Liver (tissue), 9 donors: ENCODE results near the gene CGNL1. TPM values are rescaled to one million over a fixed set of nuclear protein-coding genes. Genes with fewer than 3 reads are reported as not detected.

Experiments used
- DNase-seq: peaks from one replicate; pipeline ENCODE4 v3.0.0-alpha.2; 2017; ENCODE audit warnings: low spot score
- H3K27ac ChIP-seq, 2 donors: one replicate each; pipeline ENCODE4 v1.7.0; 2013; ENCODE audit warnings: inconsistent platforms in 2 of 2, low read length in 2 of 2, control low read depth in 1 of 2, low read depth in 1 of 2, mild to moderate bottlenecking in 1 of 2
- H3K27me3 ChIP-seq, 4 donors: one replicate each; pipeline versions ENCODE4 v1.6.1 to v1.7.0; 2013; ENCODE audit warnings: low read length in 3 of 4, inconsistent platforms in 1 of 4, mild to moderate bottlenecking in 1 of 4, moderate library complexity in 1 of 4; ENCODE audit not compliant: control insufficient read depth in 4 of 4, insufficient read depth in 4 of 4
- H3K36me3 ChIP-seq, 4 donors: one replicate each; pipeline versions ENCODE4 v1.6.1 to v1.7.0; 2013; ENCODE audit warnings: low read length in 3 of 4, mild to moderate bottlenecking in 3 of 4, low read depth in 1 of 4, moderate library complexity in 1 of 4; ENCODE audit not compliant: control insufficient read depth in 4 of 4, insufficient read depth in 3 of 4
- H3K4me1 ChIP-seq, 4 donors: one replicate each; pipeline versions ENCODE4 v1.6.1 to v1.7.0; 2013; ENCODE audit warnings: low read length in 3 of 4, mild to moderate bottlenecking in 3 of 4, moderate library complexity in 1 of 4; ENCODE audit not compliant: control insufficient read depth in 4 of 4, insufficient read depth in 4 of 4
- H3K4me3 ChIP-seq, 3 donors: one replicate each; pipeline versions ENCODE4 v1.6.1 to v1.7.0; 2013; ENCODE audit warnings: low read length in 3 of 3, control low read depth in 1 of 3, low read depth in 1 of 3, mild to moderate bottlenecking in 1 of 3
- H3K9ac ChIP-seq, 2 donors: one replicate each; pipeline ENCODE4 v1.7.0; 2013; ENCODE audit warnings: low read length in 2 of 2, mild to moderate bottlenecking in 2 of 2, moderate library complexity in 2 of 2, control low read depth in 1 of 2, low read depth in 1 of 2
- H3K9me3 ChIP-seq, 4 donors: one replicate each; pipeline versions ENCODE4 v1.6.1 to v1.7.0; 2013; ENCODE audit warnings: low read length in 3 of 4; ENCODE audit not compliant: control insufficient read depth in 4 of 4
- EGR1 ChIP-seq, 2 donors: IDR thresholded peaks; 2 replicates each; pipeline ENCODE4 v1.6.1; 2016 to 2018; ENCODE audit warnings: antibody characterized with exemption in 2 of 2, low read depth in 2 of 2
- FOXA1 ChIP-seq: IDR thresholded peaks from 2 replicates; pipeline ENCODE4 v1.6.1; 2016; ENCODE audit warnings: antibody characterized with exemption
- FOXA2 ChIP-seq: IDR thresholded peaks from 2 replicates; pipeline ENCODE4 v1.6.1; 2016; ENCODE audit warnings: antibody characterized with exemption
- HNF4A ChIP-seq, 2 donors: conservative IDR thresholded peaks; 2 replicates each; pipeline ENCODE4 v1.6.1; 2016; ENCODE audit warnings: antibody characterized with exemption in 2 of 2, mild to moderate bottlenecking in 2 of 2
- HNF4G ChIP-seq: IDR thresholded peaks from 2 replicates; pipeline ENCODE4 v1.6.1; 2016; ENCODE audit warnings: antibody characterized with exemption
- JUND ChIP-seq, 2 donors: IDR thresholded peaks; 2 replicates each; pipeline ENCODE4 v1.6.1; 2016; ENCODE audit warnings: antibody characterized with exemption in 2 of 2
- NR2F2 ChIP-seq: IDR thresholded peaks from 2 replicates; pipeline ENCODE4 v1.6.1; 2016; ENCODE audit warnings: antibody characterized with exemption
- RAD21 ChIP-seq, 2 donors: IDR thresholded peaks; 2 replicates each; pipeline ENCODE4 v1.6.1; 2016; ENCODE audit warnings: antibody characterized with exemption in 2 of 2, mild to moderate bottlenecking in 2 of 2
- RXRA ChIP-seq, 2 donors: IDR thresholded peaks; 2 replicates each; pipeline ENCODE4 v1.6.1; 2017 to 2018; ENCODE audit warnings: antibody characterized with exemption in 2 of 2, mild to moderate bottlenecking in 1 of 2
- SP1 ChIP-seq: IDR thresholded peaks from 2 replicates; pipeline ENCODE4 v1.6.1; 2018; ENCODE audit warnings: antibody characterized with exemption, mild to moderate bottlenecking
- TAF1 ChIP-seq: conservative IDR thresholded peaks from 2 replicates; pipeline ENCODE4 v1.6.1; 2016; ENCODE audit warnings: antibody characterized with exemption, mild to moderate bottlenecking
- YY1 ChIP-seq: IDR thresholded peaks from 2 replicates; pipeline ENCODE4 v1.6.1; 2016; ENCODE audit warnings: antibody characterized with exemption, mild to moderate bottlenecking
- WGBS: extraction: QIAGEN DNeasy Blood & Tissue Kit; methylation state at CpG from one replicate; pipeline ENCODE4 v1.1.7; 2013; 5-methylcytosine and 5-hydroxymethylcytosine counted together
- polyA plus RNA-seq, 2 donors: library from polyadenylated mRNA; stranded (reverse) in 1 of 2; unstranded in 1 of 2; fragments of 200-250 nt in 1 of 2; fragments of >200 nt in 1 of 2; fragmentation: Nextera tagmentation in 1 of 2; extraction: Ambion mirVana in 1 of 2; gene quantifications; one replicate each; pipeline versions ENCODE4 v1.2.1 to v1.2.3, GENCODE V29; 2013 to 2015
- total RNA-seq, 2 donors: library from RNA; depleted of rRNA; stranded (reverse); fragments of >200 nt; gene quantifications; one replicate each; pipeline ENCODE4 v1.2.3, GENCODE V29; 2014
- TF ChIP-seq, protein P1 (sequence below): IDR thresholded peaks from 2 replicates; pipeline ENCODE4 v1.6.1; 2016; ENCODE audit warnings: antibody characterized with exemption
- TF ChIP-seq, protein P2 (sequence below): IDR thresholded peaks from 2 replicates; pipeline ENCODE4 v1.6.1; 2016; ENCODE audit warnings: antibody characterized with exemption
- TF ChIP-seq, protein P3 (sequence below): fragments of 150-350 bp; IDR thresholded peaks from 2 replicates; pipeline ENCODE4 v1.5.1; 2017; ENCODE audit warnings: improper control_type of control experiment, low read depth, low read length; ENCODE audit not compliant: missing input control
- TF ChIP-seq, protein P4 (sequence below): IDR thresholded peaks from 2 replicates; pipeline ENCODE4 v1.6.1; 2016; ENCODE audit warnings: antibody characterized with exemption
- TF ChIP-seq, protein P5 (sequence below): IDR thresholded peaks from 2 replicates; pipeline ENCODE4 v1.6.1; 2016; ENCODE audit warnings: antibody characterized with exemption, mild to moderate bottlenecking
- donor health status: healthy.
- donor health status: healthy.
- donor health status: healthy.
- donor health status: healthy.
- donor health status: healthy.

Gene CGNL1
- total and polyA plus RNA-seq, 4 donors = 12.0 to 31.9 (median 16.1) TPM

DNA sequence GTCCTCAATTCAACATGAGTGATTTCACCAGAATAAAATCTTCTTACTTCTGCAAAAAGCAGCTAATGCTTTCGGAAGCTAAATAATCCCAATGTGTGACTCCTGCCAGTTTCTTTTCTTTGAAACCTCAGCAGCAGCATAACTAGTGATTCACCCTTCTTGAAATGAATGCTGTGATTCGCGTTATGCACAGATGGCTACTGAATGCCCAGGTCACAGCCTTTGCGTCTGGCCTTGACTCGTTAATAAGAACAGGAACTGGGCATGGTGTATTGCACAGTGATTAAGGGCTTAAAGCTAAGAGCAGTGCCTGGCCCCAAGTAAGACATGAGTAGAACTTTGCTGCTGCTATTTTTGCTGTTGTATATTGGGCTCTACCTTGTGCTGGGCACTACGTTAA, 19.0 kb downstream of the CGNL1 start:
- Histone ChIP-seq H3K27me3 (no peaks in the 10 kb centered on the region), H3K27ac (peak overlapping the region in 1 of 2 donors; percentile 19), H3K9me3 (no peaks in the 10 kb centered on the region), H3K36me3 (no peaks in the 10 kb centered on the region), H3K4me1 (peaks cover 2 to 29% (median 9%) of the 10 kb centered on the region in 4 donors), H3K4me3 (no peak overlapping the region), H3K9ac (no peak overlapping the region)
- TF ChIP-seq, protein P1, sequence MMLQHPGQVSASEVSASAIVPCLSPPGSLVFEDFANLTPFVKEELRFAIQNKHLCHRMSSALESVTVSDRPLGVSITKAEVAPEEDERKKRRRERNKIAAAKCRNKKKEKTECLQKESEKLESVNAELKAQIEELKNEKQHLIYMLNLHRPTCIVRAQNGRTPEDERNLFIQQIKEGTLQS = no peak
- TF ChIP-seq YY1 = no peak
- TF ChIP-seq RXRA (IDR thresholded peaks at IDR 0.05) = no peak
- no peak for TF ChIP-seq HNF4A (conservative IDR thresholded peaks at IDR 0.05)
- no peak for TF ChIP-seq HNF4G
- TF ChIP-seq FOXA1 = no peak
- no peak for TF ChIP-seq NR2F2
- TF ChIP-seq, protein P2, sequence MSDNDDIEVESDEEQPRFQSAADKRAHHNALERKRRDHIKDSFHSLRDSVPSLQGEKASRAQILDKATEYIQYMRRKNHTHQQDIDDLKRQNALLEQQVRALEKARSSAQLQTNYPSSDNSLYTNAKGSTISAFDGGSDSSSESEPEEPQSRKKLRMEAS = no peak
- TF ChIP-seq, protein P3, sequence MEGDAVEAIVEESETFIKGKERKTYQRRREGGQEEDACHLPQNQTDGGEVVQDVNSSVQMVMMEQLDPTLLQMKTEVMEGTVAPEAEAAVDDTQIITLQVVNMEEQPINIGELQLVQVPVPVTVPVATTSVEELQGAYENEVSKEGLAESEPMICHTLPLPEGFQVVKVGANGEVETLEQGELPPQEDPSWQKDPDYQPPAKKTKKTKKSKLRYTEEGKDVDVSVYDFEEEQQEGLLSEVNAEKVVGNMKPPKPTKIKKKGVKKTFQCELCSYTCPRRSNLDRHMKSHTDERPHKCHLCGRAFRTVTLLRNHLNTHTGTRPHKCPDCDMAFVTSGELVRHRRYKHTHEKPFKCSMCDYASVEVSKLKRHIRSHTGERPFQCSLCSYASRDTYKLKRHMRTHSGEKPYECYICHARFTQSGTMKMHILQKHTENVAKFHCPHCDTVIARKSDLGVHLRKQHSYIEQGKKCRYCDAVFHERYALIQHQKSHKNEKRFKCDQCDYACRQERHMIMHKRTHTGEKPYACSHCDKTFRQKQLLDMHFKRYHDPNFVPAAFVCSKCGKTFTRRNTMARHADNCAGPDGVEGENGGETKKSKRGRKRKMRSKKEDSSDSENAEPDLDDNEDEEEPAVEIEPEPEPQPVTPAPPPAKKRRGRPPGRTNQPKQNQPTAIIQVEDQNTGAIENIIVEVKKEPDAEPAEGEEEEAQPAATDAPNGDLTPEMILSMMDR = no peak
- TF ChIP-seq, protein P4, sequence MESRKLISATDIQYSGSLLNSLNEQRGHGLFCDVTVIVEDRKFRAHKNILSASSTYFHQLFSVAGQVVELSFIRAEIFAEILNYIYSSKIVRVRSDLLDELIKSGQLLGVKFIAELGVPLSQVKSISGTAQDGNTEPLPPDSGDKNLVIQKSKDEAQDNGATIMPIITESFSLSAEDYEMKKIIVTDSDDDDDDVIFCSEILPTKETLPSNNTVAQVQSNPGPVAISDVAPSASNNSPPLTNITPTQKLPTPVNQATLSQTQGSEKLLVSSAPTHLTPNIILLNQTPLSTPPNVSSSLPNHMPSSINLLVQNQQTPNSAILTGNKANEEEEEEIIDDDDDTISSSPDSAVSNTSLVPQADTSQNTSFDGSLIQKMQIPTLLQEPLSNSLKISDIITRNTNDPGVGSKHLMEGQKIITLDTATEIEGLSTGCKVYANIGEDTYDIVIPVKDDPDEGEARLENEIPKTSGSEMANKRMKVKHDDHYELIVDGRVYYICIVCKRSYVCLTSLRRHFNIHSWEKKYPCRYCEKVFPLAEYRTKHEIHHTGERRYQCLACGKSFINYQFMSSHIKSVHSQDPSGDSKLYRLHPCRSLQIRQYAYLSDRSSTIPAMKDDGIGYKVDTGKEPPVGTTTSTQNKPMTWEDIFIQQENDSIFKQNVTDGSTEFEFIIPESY = no peak
- no peak for TF ChIP-seq SP1
- WGBS = 63% methylated on average over 6 of the region's 6 CpGs
- DNase-seq = no peak

DNA sequence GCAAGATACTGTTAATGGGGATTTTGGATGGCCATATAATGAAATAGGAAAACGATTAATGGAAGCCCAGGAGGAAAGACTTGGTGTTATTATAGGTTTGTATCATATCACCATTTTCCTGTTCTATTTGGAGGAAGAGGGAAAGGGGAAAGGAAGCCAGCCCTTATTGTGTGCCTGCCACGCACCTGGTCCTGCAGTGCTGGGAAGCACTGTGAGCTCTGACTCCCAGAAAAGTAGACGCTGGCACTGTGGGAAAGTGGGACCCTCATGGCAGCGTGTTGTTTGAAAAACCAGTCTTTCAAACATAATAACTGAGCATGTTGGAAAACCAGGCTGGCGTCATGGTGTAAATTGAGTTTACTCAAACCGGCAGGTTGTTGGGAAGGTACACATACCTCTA, 22.0 kb downstream of the CGNL1 start:
- Histone ChIP-seq H3K4me1 (peaks cover 0 to 8% (median 4%) of the 10 kb centered on the region in 4 donors), H3K36me3 (peaks cover 0 to 5% (median under 1%) of the 10 kb centered on the region in 4 donors), H3K27me3 (no peaks in the 10 kb centered on the region), H3K27ac (no peak overlapping the region), H3K4me3 (no peak overlapping the region), H3K9me3 (no peaks in the 10 kb centered on the region), H3K9ac (no peak overlapping the region)
- WGBS = 91% methylated on average over 6 of the region's 6 CpGs
- no peak for DNase-seq
- TF ChIP-seq, protein P1 = no peak
- TF ChIP-seq RAD21 (IDR thresholded peaks at IDR 0.05) = no peak
- TF ChIP-seq HNF4A (conservative IDR thresholded peaks at IDR 0.05) = no peak
- TF ChIP-seq FOXA2 = no peak
- TF ChIP-seq, protein P2 = no peak
- TF ChIP-seq HNF4G = no peak
- no peak for TF ChIP-seq TAF1
- TF ChIP-seq JUND (IDR thresholded peaks at IDR 0.05) = no peak
- TF ChIP-seq EGR1 (IDR thresholded peaks at IDR 0.05; ENCODE audit: low read depth in 2 of 2) = no peak
- no peak for TF ChIP-seq YY1
- TF ChIP-seq, protein P5, sequence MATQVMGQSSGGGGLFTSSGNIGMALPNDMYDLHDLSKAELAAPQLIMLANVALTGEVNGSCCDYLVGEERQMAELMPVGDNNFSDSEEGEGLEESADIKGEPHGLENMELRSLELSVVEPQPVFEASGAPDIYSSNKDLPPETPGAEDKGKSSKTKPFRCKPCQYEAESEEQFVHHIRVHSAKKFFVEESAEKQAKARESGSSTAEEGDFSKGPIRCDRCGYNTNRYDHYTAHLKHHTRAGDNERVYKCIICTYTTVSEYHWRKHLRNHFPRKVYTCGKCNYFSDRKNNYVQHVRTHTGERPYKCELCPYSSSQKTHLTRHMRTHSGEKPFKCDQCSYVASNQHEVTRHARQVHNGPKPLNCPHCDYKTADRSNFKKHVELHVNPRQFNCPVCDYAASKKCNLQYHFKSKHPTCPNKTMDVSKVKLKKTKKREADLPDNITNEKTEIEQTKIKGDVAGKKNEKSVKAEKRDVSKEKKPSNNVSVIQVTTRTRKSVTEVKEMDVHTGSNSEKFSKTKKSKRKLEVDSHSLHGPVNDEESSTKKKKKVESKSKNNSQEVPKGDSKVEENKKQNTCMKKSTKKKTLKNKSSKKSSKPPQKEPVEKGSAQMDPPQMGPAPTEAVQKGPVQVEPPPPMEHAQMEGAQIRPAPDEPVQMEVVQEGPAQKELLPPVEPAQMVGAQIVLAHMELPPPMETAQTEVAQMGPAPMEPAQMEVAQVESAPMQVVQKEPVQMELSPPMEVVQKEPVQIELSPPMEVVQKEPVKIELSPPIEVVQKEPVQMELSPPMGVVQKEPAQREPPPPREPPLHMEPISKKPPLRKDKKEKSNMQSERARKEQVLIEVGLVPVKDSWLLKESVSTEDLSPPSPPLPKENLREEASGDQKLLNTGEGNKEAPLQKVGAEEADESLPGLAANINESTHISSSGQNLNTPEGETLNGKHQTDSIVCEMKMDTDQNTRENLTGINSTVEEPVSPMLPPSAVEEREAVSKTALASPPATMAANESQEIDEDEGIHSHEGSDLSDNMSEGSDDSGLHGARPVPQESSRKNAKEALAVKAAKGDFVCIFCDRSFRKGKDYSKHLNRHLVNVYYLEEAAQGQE = no peak
- TF ChIP-seq, protein P3 = no peak
- TF ChIP-seq SP1 = no peak
- TF ChIP-seq, protein P4 = no peak
